ENCODE data around the gene ACSL5.
"Not testable (repeated sequence)": the region's sequence is repeated elsewhere in the genome, so short reads cannot be mapped to it uniquely, and the experiment has no call there.

The ACSL5 gene

GRCh38 chr10:112375721-112376395 is 1.9 kb downstream of the ACSL5 start:
- peak in 1 of 3 experiments; percentile 22 for DNase-seq (ENCODE audit: low read depth in 3 of 3)

GRCh38 chr10:112376396-112376790 is 2.5 kb downstream of the ACSL5 start:
- no peak for DNase-seq (ENCODE audit: low read depth in 3 of 3)

GRCh38 chr10:112377116-112377515 is 3.2 kb downstream of the ACSL5 start:
- DNase-seq (ENCODE audit: low read depth in 3 of 3): not testable (repeated sequence)

GRCh38 chr10:112379635-112380296 is 5.8 kb downstream of the ACSL5 start:
- DNase-seq (ENCODE audit: low read depth in 3 of 3): no peak

GRCh38 chr10:112382515-112383235 is 8.8 kb downstream of the ACSL5 start:
- no peak for DNase-seq (ENCODE audit: low read depth in 3 of 3)

- peak in 1 of 3 experiments; percentile 14 for DNase-seq (ENCODE audit: low read depth in 3 of 3)
Measured at GRCh38 chr10:112383325-112383724, 9.4 kb downstream of the ACSL5 start.

- DNase-seq (ENCODE audit: low read depth in 3 of 3): no peak
Measured at GRCh38 chr10:112384141-112384540, 10.2 kb downstream of the ACSL5 start.

GRCh38 chr10:112385201-112385600 is 11.3 kb downstream of the ACSL5 start:
- no peak for DNase-seq (ENCODE audit: low read depth in 3 of 3)

- not testable (repeated sequence) for DNase-seq (ENCODE audit: low read depth in 3 of 3)
Measured at GRCh38 chr10:112388056-112388455, 14.1 kb downstream of the ACSL5 start.

- DNase-seq (ENCODE audit: low read depth in 3 of 3): no peak
Measured at GRCh38 chr10:112388548-112388947, 14.6 kb downstream of the ACSL5 start.

- peak; percentile 38 to 52 (median 51) for DNase-seq (ENCODE audit: low read depth in 3 of 3)
Measured at GRCh38 chr10:112389271-112389822, 15.4 kb downstream of the ACSL5 start.

- no peak for DNase-seq (ENCODE audit: low read depth in 3 of 3)
Measured at GRCh38 chr10:112390125-112390703, 16.3 kb downstream of the ACSL5 start.

- no peak for DNase-seq (ENCODE audit: low read depth in 3 of 3)
Measured at GRCh38 chr10:112393341-112393740, 19.4 kb downstream of the ACSL5 start.

- DNase-seq (ENCODE audit: low read depth in 3 of 3): no peak
Measured at GRCh38 chr10:112393827-112394226, 19.9 kb downstream of the ACSL5 start.

- DNase-seq (ENCODE audit: low read depth in 3 of 3): no peak
Measured at GRCh38 chr10:112394475-112394875, 20.6 kb downstream of the ACSL5 start.

GRCh38 chr10:112395809-112396530 is 22.1 kb downstream of the ACSL5 start:
- DNase-seq (ENCODE audit: low read depth in 3 of 3): no peak

- DNase-seq (ENCODE audit: low read depth in 3 of 3): no peak
Measured at GRCh38 chr10:112397592-112397991, 23.7 kb downstream of the ACSL5 start.

GRCh38 chr10:112402917-112403316 is 29.0 kb downstream of the ACSL5 start:
- DNase-seq (ENCODE audit: low read depth in 3 of 3): no peak

- no peak for DNase-seq (ENCODE audit: low read depth in 3 of 3)
Measured at GRCh38 chr10:112404617-112405016, 30.7 kb downstream of the ACSL5 start.

GRCh38 chr10:112406806-112407205 is 32.9 kb downstream of the ACSL5 start:
- DNase-seq (ENCODE audit: low read depth in 3 of 3): not testable (repeated sequence)

GRCh38 chr10:112407696-112408095 is 33.8 kb downstream of the ACSL5 start:
- no peak for DNase-seq (ENCODE audit: low read depth in 3 of 3)

Data from stimulated activated CD4-positive, alpha-beta T cell treated with anti-CD3 and anti-CD28 coated beads, TNF-alpha, amount 100 ng/mL, for 24 hours (primary cell).